ENCODE measurements around the gene DLGAP4.

Gene DLGAP4, protein sequence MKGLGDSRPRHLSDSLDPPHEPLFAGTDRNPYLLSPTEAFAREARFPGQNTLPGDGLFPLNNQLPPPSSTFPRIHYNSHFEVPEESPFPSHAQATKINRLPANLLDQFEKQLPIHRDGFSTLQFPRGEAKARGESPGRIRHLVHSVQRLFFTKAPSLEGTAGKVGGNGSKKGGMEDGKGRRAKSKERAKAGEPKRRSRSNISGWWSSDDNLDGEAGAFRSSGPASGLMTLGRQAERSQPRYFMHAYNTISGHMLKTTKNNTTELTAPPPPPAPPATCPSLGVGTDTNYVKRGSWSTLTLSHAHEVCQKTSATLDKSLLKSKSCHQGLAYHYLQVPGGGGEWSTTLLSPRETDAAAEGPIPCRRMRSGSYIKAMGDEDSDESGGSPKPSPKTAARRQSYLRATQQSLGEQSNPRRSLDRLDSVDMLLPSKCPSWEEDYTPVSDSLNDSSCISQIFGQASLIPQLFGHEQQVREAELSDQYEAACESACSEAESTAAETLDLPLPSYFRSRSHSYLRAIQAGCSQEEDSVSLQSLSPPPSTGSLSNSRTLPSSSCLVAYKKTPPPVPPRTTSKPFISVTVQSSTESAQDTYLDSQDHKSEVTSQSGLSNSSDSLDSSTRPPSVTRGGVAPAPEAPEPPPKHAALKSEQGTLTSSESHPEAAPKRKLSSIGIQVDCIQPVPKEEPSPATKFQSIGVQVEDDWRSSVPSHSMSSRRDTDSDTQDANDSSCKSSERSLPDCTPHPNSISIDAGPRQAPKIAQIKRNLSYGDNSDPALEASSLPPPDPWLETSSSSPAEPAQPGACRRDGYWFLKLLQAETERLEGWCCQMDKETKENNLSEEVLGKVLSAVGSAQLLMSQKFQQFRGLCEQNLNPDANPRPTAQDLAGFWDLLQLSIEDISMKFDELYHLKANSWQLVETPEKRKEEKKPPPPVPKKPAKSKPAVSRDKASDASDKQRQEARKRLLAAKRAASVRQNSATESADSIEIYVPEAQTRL

DNA sequence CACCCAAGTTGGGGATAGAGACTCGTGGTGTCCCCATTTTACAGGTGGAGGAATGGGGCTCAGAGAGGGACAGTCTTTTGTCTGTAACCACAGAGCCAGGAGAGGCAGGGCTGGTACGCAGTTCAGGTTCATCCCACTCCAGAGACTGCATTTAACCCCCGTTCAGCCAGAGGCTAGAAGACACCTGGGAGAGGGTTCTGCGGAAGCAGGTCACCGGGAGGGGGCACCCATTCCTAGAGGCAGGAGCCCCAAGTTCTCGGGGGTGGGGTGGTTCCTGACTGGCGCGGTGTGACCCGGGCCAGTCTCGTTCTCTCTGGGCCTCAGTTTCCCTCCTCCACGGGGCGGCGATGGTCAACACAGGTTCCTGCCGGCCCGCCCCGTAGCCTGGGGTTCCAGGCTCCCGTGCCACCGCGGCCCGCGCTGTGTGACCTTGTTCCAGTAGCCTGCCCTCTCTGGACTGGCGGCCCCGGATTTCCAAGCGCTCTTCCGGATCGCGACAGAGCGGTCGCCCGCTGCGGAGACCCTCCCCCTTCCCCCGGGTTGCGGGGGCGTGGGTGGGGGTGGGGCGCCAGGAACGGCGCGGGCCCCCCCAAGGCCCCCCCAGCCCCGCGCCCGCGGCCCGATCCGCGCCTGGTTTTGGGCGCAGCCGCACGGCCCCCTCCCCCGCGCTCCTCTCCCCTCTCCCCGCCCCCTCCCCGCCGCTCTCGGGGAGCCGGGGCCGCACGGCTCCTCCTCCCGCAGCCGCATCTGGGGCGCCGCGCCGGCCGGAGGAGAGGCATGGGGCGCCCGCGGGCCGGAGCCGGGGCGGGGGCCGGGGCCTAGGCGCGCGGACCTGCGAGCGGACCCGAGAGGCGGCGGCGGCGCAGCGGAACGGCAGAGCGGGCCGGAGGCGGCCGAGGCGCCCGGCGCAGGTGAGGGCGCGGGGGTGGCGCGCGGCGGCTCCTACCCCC is at the start of gene DLGAP4:
Gene DLGAP4 (plus strand): TSS at position 738 of the 950 bp plus-strand sequence. CDS start 125,379 bp downstream, outside the sequence.
- Histone ChIP-seq H3K4me3 (peak within 1 kb of the TSS in 4 of 7 experiments; percentile 6 to 37 (median 23)), H3K27ac (no peak within 1 kb of the TSS)

DNA sequence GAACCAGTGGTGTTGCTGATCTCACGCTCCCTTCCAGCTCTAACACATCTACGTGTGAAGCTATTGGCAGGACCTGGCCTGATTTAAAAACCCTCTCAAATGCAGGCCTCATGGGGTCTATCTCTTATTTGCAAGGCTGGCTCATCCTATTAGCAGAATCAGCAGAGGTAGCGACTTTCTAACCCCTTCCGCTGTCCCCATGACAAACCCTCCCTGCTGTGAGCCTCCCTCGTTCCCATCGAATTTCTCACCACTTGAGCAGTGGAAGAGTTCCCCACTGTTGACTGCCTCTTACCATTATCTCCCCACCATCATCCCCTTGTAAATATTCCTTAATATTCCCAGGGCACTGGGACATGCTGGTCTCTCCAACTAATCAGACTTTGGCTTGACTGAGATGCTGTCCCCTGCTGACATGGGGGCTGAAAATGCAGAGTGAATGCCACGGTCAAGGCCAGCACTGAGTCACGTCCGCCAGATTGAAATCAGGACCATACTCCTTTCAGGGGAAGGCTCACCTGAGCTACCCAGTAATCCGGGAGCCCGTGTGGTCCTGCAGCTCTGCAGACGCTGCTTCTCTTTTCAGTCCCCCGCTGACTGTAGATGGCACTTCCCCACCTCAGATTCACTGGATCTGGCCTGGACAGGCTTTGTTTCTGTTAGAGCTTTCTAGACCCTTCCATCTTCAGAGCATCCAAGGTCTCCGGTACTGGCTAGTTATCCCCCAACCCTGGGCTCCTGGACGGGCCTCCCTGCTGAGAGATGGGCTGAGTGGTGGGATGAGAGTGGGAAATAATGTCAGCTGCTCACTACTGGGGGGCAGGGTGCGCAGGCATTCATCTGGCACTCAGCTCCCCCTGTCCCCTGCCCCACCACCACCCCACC is 46.7 kb upstream of the DLGAP4 start:
- no peak overlapping the region for H3K4me3 ChIP-seq
- H3K27ac ChIP-seq, result no peak overlapping the region

DNA sequence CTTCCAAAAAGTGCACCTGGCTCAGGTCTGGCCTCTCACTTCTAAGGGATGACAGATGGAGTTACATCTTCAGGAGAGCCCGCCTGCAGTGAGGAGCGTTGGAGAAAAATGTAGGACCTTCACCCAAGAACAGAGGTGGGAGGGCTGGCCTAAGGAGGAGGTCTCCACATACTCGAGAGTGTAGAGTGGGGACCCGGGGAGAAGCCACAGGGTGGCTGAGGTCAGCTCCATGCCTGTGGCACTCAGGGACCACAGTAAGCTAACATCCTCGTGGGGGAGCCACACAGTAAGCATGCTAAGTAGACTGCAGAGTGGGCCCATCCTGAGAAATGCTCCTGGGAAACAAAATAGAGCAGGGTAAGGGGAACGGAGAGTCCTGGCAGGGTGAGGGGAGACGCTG is 45.8 kb upstream of the DLGAP4 start:
- no peak overlapping the region for H3K27ac ChIP-seq

DNA sequence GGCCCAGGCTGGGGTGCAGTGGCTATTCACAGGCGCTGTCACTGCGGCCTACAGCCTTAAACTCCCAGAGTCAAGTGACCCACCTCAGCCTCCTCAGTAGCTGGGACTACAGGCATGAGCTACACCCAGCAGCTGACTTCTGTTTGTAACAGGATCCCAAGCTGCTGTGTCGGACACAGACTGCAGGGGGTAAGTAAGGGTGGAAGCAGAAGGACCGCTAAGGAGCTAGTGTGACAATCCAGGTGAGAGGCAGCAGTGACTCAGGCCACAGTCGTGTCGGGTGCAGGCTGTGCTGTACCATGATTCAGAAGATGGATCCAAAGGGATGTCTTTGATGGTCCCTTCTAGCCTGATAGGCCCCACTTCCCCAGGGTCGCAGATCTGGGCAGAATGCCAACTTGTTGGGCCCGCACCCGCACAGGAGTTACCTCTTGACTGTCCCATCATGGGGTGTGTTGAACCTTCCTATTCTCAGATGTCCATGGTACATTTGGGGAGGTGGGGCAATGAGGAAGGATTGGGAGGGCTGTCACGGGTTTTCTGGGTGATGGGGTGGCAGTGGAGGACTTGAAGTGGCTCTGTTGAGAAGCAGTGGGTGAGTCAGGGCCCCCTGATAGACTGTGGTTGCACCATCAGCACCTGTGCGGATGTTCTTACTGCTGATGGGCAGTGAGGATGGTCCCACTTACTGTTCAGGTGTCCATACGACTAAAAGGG is 44.6 kb upstream of the DLGAP4 start:
- Histone ChIP-seq H3K4me3 (no peak overlapping the region), H3K27ac (no peak overlapping the region)

More for the DNA sequence above, 45.8 kb upstream of the DLGAP4 start:
- H3K4me3 ChIP-seq, result no peak overlapping the region

DNA sequence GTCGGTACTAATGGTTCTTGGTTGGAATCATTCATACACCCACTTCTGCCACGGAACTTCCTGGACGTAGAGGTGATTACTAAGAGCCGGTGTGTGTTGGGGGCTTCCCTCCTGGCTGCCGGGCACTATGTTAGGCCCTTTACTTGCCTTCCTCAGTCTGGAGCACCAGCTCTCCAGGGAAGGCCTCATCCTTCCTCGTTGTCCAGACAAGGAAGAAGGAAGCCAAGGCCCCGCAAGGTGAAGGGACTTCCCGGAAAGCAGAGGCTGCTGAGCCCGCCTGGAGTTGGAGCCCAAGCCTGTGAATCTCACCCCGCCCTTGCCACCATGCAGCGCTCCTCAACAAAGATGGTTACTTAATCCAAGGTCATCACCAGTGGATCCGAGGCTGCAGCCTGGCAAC is 43.7 kb upstream of the DLGAP4 start:
- Histone ChIP-seq H3K27ac (no peak overlapping the region), H3K4me3 (no peak overlapping the region)

DNA sequence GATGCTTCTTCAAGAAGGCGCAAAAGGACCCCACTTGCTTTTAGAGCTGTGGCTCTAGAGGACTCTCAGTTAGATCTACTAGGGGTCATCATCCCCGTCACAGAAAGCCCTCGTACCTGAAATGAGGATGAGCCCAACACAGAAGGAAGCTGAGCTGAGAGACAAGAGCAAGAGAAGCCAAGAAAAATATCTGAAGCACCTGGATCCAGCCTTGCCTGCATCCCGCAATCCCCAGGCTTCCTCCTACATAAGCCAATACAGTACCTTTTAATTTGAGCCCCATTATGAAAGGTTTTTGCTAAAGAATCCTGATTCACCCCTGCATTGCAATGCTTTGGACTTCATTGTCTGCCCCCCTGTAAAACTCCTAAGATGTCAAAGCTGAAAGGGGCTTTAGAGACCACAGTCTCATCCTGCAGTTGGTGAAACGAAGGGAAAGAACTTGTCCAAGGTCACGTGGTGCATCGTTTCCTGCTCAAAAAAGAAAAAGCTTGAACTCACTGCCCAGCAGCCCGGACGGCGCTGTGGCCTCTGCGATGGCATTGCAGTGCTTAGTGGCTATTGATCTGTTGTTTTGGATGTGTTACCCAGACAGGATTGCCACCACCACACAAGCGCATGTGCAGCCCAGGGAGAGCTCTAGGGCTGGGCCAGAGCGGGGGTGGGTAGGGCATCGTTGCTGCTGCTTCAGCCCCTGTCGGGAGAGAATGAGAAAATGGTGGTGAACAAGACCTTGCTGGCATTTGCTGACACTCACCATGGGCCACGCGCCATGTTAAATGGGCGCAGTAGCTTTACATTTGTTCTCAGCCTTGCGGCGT is 41.5 kb upstream of the DLGAP4 start:
- Histone ChIP-seq H3K27ac (no peak overlapping the region), H3K4me3 (no peak overlapping the region)

DNA sequence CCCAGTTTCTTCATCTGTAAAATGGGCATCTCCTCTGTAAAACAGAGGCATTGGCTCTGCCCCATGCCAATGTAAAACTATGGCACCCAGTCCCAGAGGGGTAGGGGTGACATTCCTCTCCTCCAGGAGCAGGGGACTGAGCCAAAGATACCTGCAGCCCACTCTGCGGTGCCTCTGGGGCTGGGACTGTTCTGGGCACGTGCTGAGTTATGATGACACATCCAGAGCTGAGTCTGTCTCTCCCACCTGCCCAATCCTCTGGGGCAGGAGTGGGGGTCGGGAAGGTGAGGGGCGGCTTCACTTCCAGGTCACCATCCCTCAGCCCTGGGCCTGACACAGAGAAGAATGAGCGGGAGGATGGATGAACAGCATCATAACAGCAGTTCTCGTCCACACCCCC is 40.0 kb upstream of the DLGAP4 start:
- H3K27ac ChIP-seq, result no peak overlapping the region

DNA sequence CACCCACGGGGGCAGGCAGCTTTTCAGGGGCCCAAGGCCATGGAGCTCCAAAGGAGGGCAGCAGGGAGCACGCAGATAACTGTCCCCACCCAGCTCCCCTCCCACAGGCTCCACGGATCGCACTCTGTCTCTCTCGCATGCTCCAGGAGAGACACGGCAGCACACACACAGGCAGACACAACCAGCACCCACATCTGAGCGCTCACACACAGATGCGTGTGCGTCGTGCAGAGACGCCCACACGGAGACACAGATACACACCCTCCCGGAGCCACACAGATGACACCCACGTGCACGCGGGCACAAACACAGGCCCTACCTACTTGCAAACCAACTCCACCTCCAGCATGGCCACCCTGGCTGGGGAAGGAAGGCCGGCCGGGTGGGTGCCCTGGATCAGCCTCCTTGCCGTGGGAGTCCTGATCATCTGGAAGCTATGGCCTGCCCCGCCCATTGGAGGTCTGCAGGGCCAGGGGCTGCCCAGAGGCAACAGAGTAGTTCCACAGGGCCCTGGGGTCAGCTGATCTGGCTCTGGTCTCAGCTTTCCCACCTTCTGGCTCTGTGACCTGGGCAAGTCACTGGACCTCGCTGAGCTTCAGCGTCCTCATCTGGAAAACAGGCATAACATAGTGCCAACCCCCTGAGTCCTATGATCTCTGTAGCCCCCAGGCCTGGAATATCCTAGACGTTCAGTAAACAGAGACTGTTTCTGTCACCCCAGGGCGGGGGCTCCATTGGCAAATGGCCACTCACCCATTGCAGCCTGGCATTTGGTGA is 38.3 kb upstream of the DLGAP4 start:
- H3K27ac ChIP-seq, result no peak overlapping the region

More for the DNA sequence above, 40.0 kb upstream of the DLGAP4 start:
- H3K4me3 ChIP-seq, result no peak overlapping the region

DNA sequence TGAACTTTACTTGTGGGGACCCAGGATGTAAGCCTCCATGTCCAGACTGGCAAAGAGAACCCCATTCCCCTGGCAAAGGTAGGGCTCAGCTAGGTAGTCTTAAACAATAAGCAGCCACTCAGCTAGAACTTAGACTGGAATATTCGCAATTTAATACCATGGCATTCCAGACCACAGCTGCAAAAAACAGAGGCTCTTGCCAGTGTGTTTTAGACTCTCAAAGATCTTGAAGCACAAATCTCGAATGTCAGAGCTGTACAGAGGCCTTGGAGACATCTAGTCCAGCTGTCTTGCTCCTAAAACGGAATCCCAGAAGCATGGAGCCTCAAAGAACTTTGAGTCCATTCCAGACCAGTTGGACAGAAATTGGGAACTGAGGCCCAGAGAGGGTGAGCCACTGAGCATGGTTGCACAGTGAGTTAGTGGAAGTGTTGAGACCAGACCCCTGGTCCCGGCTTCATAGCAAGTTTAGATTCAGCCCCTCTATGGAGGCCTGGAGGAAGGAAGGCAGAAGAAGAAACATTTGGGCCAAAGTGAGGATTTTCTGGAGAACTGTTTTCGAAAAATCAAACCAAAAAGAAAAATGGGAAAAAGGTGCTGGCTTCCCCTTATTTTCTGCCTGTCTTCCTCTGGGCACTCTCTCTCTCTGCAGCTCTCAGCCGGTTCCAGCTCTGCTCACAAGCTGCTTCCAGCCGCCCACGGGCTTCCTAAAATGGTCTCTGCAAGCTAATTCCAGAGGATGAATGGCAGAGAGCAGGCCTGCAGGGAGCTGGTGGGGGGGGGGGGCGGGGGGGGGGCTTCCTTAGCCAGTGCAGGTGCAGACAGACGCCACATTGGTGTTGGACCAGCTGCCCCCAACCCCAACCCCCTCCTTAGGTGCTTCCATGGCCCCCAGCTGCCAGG is 37.4 kb upstream of the DLGAP4 start:
- Histone ChIP-seq H3K4me3 (no peak overlapping the region), H3K27ac (no peak overlapping the region)

More for the DNA sequence above, 38.3 kb upstream of the DLGAP4 start:
- H3K4me3 ChIP-seq, result no peak overlapping the region

DNA sequence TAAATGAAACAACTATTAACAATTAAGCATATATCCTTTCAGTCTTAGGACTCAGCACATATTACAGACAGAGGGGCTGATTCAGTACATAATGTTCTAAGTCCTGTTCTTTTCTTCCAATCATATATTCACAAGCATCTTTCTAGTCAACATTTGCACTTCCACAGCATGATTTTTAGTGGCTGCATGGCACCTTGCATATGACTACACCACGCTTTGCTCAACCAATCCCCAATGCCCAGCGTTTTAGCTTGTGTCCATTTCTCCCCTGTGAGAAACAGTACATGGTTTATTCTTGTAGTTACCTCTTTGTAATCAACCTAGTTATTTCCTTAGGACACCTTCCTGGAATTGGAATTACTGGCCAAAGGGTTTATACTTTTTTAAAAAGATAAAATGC is 36.6 kb upstream of the DLGAP4 start:
- Histone ChIP-seq H3K4me3 (no peak overlapping the region), H3K27ac (no peak overlapping the region)

DNA sequence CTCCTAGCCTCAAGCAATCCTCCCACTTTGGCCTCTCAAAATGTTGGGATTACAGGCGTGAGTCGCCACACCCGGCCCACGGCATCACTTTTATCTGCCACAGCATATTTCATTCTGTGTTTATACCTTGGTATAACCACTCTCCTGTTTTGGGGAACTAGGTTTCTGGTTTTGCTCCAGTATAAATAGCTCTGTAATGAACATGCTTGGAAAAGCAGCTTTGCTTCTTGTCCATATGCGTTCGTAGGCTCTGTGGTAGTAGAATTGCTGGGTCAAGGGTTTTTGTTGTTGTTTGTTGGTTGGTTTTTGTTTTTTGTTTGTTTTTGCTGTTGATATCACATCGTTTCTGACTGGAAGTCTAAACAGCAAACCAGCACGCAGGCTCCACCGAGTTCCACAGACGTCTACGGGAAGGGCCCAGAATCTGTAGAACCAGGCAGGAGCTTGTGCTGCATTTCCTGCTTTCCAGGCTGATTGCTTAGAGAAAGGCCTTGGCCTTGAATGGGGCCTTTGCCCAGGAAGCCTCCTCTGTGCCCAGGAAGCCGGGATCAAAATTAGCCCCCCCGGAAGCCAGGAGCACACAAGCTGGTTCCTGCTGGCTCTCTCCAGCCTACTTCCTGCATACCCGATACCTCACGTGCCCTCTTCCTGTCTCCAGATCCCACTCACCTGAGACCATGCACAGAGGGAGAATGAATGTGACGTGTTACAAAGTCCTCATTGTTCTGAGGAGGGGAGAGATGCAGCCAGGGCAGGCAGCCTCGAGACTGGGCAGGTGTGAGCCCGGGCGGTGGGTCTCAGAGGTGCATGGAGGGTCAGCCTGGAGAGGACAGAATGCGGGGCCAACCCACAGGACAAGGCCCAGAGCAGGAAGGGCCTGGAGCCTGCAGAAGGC is 35.1 kb upstream of the DLGAP4 start:
- no peak overlapping the region for H3K27ac ChIP-seq

DNA sequence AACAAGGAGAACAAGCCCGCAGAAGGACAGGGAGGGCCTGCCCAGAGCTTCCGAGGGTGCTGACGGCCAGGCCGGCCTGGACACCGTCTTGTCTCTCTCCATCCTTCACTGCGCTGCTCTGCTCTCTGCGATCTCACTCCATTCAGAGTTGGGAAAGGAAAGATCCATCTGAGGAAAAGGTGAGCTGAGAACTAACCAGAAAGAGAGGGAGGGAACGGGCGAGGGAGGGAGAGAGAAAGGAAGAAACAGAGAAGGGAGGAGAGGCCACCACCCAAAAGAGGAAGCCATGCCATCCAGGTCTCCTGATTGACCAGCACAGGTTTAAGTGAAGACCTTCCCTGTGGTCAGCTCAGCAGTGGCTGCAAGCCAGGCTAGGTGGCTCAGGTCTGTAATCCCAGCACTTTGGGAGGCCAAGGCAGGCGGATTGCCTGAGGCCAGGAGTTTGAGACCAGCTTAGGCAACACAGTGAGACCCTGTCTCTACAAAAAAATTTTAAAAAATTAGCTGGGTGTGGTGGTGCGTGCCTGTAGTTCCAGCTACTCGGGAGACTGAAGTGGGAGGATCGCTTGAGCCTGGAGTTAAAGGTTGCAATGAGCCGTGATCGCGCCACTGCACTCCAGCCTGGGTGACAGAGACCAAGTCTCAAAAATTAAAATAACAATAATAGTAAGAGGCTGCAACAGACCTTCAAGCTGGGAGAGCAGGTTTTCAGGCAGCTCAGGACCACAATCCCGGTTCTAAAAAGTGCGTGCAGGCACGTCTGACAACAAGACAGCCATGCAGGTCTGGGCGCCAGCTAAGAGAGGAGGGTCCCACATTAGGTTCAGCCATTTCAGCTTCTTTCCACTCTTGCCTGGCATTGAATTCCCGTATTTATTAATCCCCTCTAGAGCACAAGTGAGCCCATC is 34.2 kb upstream of the DLGAP4 start:
- H3K27ac ChIP-seq, result no peak overlapping the region
- no peak overlapping the region for H3K4me3 ChIP-seq

More for the DNA sequence above, 35.1 kb upstream of the DLGAP4 start:
- no peak overlapping the region for H3K4me3 ChIP-seq

DNA sequence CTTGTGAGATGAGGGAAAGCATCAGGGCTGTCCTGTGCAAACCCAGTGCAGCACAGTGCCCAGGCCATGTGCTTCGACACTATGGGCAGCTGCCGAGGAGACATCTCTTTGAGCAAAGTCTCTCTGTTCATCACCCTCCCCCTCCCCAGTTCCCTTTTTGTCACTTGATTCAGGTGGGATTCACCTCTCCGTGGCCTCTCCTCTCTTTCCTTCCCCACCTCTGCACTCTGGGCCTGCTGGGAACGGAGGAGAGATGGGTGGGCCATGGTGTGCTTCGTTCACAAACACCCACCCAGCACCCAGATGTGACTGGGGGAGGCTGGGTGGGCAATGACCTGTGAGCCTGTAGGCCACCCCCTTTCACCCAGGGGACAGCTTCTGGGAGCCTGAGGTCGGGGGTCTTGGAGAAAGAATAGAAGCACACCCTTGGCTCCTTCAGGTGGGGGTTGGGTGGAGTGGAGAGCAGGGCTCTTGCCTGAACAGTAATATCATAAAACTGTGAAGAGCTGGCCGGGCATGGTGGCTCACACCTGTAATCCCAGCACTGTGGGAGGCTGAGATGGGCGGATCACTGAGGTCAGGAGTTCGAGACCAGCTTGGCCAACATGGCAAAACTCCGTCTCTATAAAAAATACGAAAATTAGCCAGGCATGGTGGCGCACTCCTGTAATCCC is 33.5 kb upstream of the DLGAP4 start:
- no peak overlapping the region for H3K27ac ChIP-seq
- H3K4me3 ChIP-seq, result no peak overlapping the region
